Measurements from ENCODE around the gene TAF6. TPM values are rescaled to one million over a fixed set of nuclear protein-coding genes. Genes with fewer than 3 reads are reported as not detected.

Gene TAF6
- total and polyA plus RNA-seq, 8 donors = 43.5 to 69.2 (median 57.5) TPM

- ATAC-seq (no peak), DNase-seq (no peak)
- peaks cover 17 to 96% of the 10 kb centered on the region in 2 donors for H3K36me3 ChIP-seq
- no peak overlapping the region for H3K4me3 ChIP-seq
- no peak for TF ChIP-seq CTCF (IDR thresholded peaks at IDR 0.05)
- peaks cover 4 to 32% of the 10 kb centered on the region in 2 donors for H3K9me3 ChIP-seq
- intact Hi-C loops (cut with DNase I) = no loop called here
- no peaks in the 10 kb centered on the region for H3K27me3 ChIP-seq
- no peak overlapping the region for H3K27ac ChIP-seq
- H3K4me1 ChIP-seq = peaks cover under 1 to 14% of the 10 kb centered on the region in 2 donors
Observed at GRCh38 chr7:100074841-100075240, 44.3 kb downstream of the TAF6 start.

- ATAC-seq = no peak
- no peaks in the 10 kb centered on the region for H3K27me3 ChIP-seq
- no peak overlapping the region for H3K27ac ChIP-seq
- intact Hi-C loops (cut with DNase I) = no loop called here
- H3K36me3 ChIP-seq = peaks cover 17 to 92% of the 10 kb centered on the region in 2 donors
- H3K4me3 ChIP-seq = no peak overlapping the region
- no peak for TF ChIP-seq CTCF (IDR thresholded peaks at IDR 0.05)
- H3K4me1 ChIP-seq = no peaks in the 10 kb centered on the region
- H3K9me3 ChIP-seq = peaks cover 4 to 32% of the 10 kb centered on the region in 2 donors
- DNase-seq = no peak
Observed at GRCh38 chr7:100072462-100072861, 46.7 kb downstream of the TAF6 start.

- H3K4me1 ChIP-seq = no peaks in the 10 kb centered on the region
- no peak for TF ChIP-seq CTCF (IDR thresholded peaks at IDR 0.05)
- DNase-seq = no peak
- peaks cover 4 to 32% of the 10 kb centered on the region in 2 donors for H3K9me3 ChIP-seq
- H3K4me3 ChIP-seq = no peak overlapping the region
- ATAC-seq = no peak
- intact Hi-C loops (cut with DNase I) = no loop called here
- H3K27ac ChIP-seq = no peak overlapping the region
- H3K27me3 ChIP-seq = no peaks in the 10 kb centered on the region
- H3K36me3 ChIP-seq = peaks cover 17 to 86% of the 10 kb centered on the region in 2 donors
Observed at GRCh38 chr7:100071018-100071723, 48.0 kb downstream of the TAF6 start.

DNA sequence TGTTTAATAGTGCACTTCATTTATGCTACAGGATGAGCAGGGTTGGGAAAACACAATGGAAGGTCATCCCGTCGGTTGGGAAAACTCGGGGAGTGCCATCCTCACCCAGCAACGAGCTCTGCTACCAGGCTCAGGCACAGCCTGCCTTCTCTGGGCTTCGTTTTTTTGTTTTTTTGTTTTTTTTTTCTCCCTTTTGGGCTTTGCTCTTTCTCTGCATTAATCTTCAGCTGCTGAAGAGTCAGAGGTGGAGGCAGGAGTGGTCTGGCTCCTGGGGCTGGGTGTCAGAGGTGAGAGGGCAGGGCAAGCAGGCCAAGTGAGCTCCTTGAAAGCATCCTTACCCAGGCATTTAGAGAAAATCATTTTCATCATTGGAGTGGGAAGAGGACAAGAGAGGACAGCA lies 49.2 kb downstream of the TAF6 start:
- Histone ChIP-seq H3K4me1 (peaks cover 4 to 7% of the 10 kb centered on the region in 2 donors), H3K36me3 (peaks cover 16 to 75% of the 10 kb centered on the region in 2 donors), H3K27me3 (no peaks in the 10 kb centered on the region), H3K27ac (no peak overlapping the region), H3K9me3 (peaks cover 4 to 32% of the 10 kb centered on the region in 2 donors), H3K4me3 (no peak overlapping the region)
- ATAC-seq (no peak), DNase-seq (no peak)
- intact Hi-C loops (cut with DNase I) = no loop called here
- TF ChIP-seq CTCF (IDR thresholded peaks at IDR 0.05) = no peak

DNA sequence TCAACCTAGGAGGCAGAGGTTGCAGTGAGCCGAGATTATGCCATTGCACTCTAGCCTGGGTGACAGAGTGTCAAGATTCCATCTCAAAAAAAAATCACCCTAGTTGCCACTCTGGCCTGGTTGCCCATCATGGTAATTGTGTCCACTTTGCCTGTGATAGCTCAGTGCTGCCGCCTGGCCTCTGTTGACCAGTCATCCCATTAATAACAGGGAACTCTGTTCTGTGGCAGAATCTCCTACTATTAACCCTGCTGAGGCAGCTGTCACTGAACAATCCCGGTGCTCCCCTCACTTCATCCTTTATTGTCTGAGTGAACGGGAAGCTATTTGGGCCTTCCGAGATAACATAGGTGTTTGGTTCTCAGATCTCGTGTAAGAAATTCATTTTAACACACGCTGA lies 52.2 kb downstream of the TAF6 start:
- peaks cover 4 to 21% of the 10 kb centered on the region in 2 donors for H3K9me3 ChIP-seq
- H3K27ac ChIP-seq = no peak overlapping the region
- no peak for TF ChIP-seq CTCF (IDR thresholded peaks at IDR 0.05)
- ATAC-seq (no peak), DNase-seq (no peak)
- H3K27me3 ChIP-seq = no peaks in the 10 kb centered on the region
- H3K4me3 ChIP-seq = no peak overlapping the region
- intact Hi-C loops (cut with DNase I) = no loop called here
- peaks cover 7 to 74% of the 10 kb centered on the region in 2 donors for H3K36me3 ChIP-seq
- peaks cover 4 to 8% of the 10 kb centered on the region in 2 donors for H3K4me1 ChIP-seq
